ENCODE data around the gene CA10. TPM values are rescaled to one million over a fixed set of nuclear protein-coding genes. Genes with fewer than 3 reads are reported as not detected.

Gene CA10
- polyA plus RNA-seq, 1 donor (not counting 4 experiments of a cell fraction or from before 2014, with no cell fraction given) = 2.9 TPM

DNA sequence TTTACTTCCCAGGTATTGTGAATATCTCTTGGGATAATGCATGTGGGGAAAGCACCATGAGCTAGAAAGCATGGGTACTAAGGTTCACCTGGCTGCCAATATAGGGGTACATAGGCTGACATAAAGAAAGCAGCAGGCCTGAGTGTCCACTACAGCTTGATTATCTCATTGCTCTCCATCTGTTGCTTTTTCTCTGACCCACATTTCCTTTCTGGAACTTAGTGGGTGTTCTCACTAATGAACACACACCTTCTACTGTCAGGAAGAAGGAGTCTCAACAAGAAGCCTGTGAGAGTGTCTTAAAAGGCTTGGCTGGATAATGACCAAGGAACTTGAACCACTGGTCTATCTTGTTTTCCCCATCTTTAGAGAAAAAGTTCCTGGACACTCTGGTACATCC, 62.5 kb downstream of the CA10 start:
- dilution Hi-C loops (cut with MboI; ENCODE audit: extremely low pct_ligation_motif_present, low sequenced_read_pairs) = no loop called here
- Histone ChIP-seq H3K9me3 (ENCODE audit: control insufficient read depth, low read depth, low read length) (no peaks in the 10 kb centered on the region), H3K36me3 (ENCODE audit: control insufficient read depth in 2 of 2, extremely low read depth in 1 of 2, insufficient read depth in 2 of 2, low read length in 2 of 2) (no peaks in the 10 kb centered on the region), H3K27me3 (ENCODE audit: control insufficient read depth, extremely low read depth, insufficient read depth, low read length) (no peaks in the 10 kb centered on the region), H3K4me2 (ENCODE audit: control insufficient read depth, extremely low read depth, insufficient read depth, low read depth, low read length) (no peak overlapping the region), H4K20me1 (ENCODE audit: control insufficient read depth, extremely low read depth, insufficient read depth, low read length) (no peaks in the 10 kb centered on the region), H3K9ac (ENCODE audit: control insufficient read depth, extremely low read depth, insufficient read depth, low read length) (no peak overlapping the region), H3K4me1 (ENCODE audit: control insufficient read depth, extremely low read depth, insufficient read depth, low read length) (no peaks in the 10 kb centered on the region), H2AFZ (ENCODE audit: control insufficient read depth, low read length) (no peak overlapping the region), H3K27ac (ENCODE audit: control insufficient read depth, insufficient read depth, low read length) (no peak overlapping the region), H3K79me2 (ENCODE audit: control insufficient read depth, insufficient read depth, low read length) (no peaks in the 10 kb centered on the region), H3K4me3 (ENCODE audit: control insufficient read depth in 2 of 3, extremely low read depth in 1 of 3, insufficient read depth in 2 of 3, low read depth in 1 of 3, low read length in 3 of 3) (no peak overlapping the region), H3K9me1 (ENCODE audit: control insufficient read depth, extremely low read depth, insufficient read depth, low read length) (no peaks in the 10 kb centered on the region)
- no peak for DNase-seq (ENCODE audit: low read depth, low spot score)
- FAIRE-seq = no peak
- no peak for TF ChIP-seq EZH2 (IDR thresholded peaks at IDR 0.05; ENCODE audit: low read length)
- TF ChIP-seq, protein P1, sequence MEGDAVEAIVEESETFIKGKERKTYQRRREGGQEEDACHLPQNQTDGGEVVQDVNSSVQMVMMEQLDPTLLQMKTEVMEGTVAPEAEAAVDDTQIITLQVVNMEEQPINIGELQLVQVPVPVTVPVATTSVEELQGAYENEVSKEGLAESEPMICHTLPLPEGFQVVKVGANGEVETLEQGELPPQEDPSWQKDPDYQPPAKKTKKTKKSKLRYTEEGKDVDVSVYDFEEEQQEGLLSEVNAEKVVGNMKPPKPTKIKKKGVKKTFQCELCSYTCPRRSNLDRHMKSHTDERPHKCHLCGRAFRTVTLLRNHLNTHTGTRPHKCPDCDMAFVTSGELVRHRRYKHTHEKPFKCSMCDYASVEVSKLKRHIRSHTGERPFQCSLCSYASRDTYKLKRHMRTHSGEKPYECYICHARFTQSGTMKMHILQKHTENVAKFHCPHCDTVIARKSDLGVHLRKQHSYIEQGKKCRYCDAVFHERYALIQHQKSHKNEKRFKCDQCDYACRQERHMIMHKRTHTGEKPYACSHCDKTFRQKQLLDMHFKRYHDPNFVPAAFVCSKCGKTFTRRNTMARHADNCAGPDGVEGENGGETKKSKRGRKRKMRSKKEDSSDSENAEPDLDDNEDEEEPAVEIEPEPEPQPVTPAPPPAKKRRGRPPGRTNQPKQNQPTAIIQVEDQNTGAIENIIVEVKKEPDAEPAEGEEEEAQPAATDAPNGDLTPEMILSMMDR (optimal IDR thresholded peaks at IDR 0.05 in 1 of 3, IDR thresholded peaks at IDR 0.05 in 1 of 3, conservative IDR thresholded peaks at IDR 0.05 in 1 of 3; ENCODE audit: extremely low read depth in 1 of 3, insufficient read depth in 2 of 3, low read length in 3 of 3) = no peak

DNA sequence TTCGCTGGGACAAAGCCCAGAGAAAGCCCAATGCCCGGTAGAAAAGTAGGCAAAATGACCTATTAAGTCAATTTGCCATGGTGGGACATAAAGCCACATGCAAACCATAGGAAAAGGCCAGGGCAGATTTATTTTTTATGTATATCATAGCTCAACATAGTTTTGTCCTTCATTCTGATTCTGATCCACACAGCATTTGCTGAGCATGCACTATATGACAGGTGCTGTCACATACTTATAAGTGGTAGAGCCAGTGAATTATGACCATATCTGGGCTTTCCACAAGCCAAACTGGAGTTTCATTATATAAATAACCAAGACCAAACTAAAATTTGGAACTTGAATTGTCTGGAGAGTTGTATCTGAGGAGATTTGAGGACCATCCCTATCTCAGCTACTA, 74.3 kb downstream of the CA10 start:
- Histone ChIP-seq H3K79me2 (ENCODE audit: control insufficient read depth, insufficient read depth, low read length) (no peaks in the 10 kb centered on the region), H3K4me2 (ENCODE audit: control insufficient read depth, extremely low read depth, insufficient read depth, low read depth, low read length) (no peak overlapping the region), H3K9me1 (ENCODE audit: control insufficient read depth, extremely low read depth, insufficient read depth, low read length) (no peaks in the 10 kb centered on the region), H3K27ac (ENCODE audit: control insufficient read depth, insufficient read depth, low read length) (no peak overlapping the region), H3K9ac (ENCODE audit: control insufficient read depth, extremely low read depth, insufficient read depth, low read length) (no peak overlapping the region), H3K4me1 (ENCODE audit: control insufficient read depth, extremely low read depth, insufficient read depth, low read length) (no peaks in the 10 kb centered on the region), H3K36me3 (ENCODE audit: control insufficient read depth in 2 of 2, extremely low read depth in 1 of 2, insufficient read depth in 2 of 2, low read length in 2 of 2) (no peaks in the 10 kb centered on the region), H3K4me3 (ENCODE audit: control insufficient read depth in 2 of 3, extremely low read depth in 1 of 3, insufficient read depth in 2 of 3, low read depth in 1 of 3, low read length in 3 of 3) (no peak overlapping the region), H4K20me1 (ENCODE audit: control insufficient read depth, extremely low read depth, insufficient read depth, low read length) (no peaks in the 10 kb centered on the region), H3K27me3 (ENCODE audit: control insufficient read depth, extremely low read depth, insufficient read depth, low read length) (no peaks in the 10 kb centered on the region), H3K9me3 (ENCODE audit: control insufficient read depth, low read depth, low read length) (no peaks in the 10 kb centered on the region), H2AFZ (ENCODE audit: control insufficient read depth, low read length) (no peak overlapping the region)
- DNase-seq (ENCODE audit: low read depth, low spot score) (no peak), FAIRE-seq (no peak)
- TF ChIP-seq EZH2 (IDR thresholded peaks at IDR 0.05; ENCODE audit: low read length) = no peak
- TF ChIP-seq, protein P1 (optimal IDR thresholded peaks at IDR 0.05 in 1 of 3, IDR thresholded peaks at IDR 0.05 in 1 of 3, conservative IDR thresholded peaks at IDR 0.05 in 1 of 3; ENCODE audit: extremely low read depth in 1 of 3, insufficient read depth in 2 of 3, low read length in 3 of 3) = no peak
- dilution Hi-C loops (cut with MboI; ENCODE audit: extremely low pct_ligation_motif_present, low sequenced_read_pairs) = no loop called here

Measured in keratinocyte (primary cell).